Activated CD8-positive, alpha-beta memory T cell treated with anti-CD3 and anti-CD28 coated beads for 36 hours (primary cell): Measurements from ENCODE around the gene MAPK8. TPM values are rescaled to one million over a fixed set of nuclear protein-coding genes. Genes with fewer than 3 reads are reported as not detected.

ENCODE experiments used
- CTCF ChIA-PET: fragments of 350-600 bp; sonication (Branson Sonifier 250); formaldehyde crosslinking; loops from one replicate; lab custom pipeline; 2021; ENCODE audit warnings: antibody characterized with exemption; lab: Charles Lee
- POLR2A ChIA-PET: fragments of 350-600 bp; sonication (Branson Sonifier 250); formaldehyde crosslinking; loops from one replicate; lab custom pipeline; 2021; ENCODE audit warnings: antibody characterized with exemption; lab: Charles Lee
- total RNA-seq, 2 experiments: library from RNA; stranded (reverse); gene quantifications; one replicate each; pipeline ENCODE4 v1.2.3, GENCODE V29; 2021

Gene MAPK8
- total RNA-seq, 2 experiments from 2014 or later = 46.0 to 48.0 TPM

GRCh38 chr10:48478469-48478868 lies 172.0 kb downstream of the MAPK8 start:
- POLR2A ChIA-PET = no interaction called here
- CTCF ChIA-PET = no interaction called here

GRCh38 chr10:48478980-48479811 lies 172.7 kb downstream of the MAPK8 start:
- POLR2A ChIA-PET = no interaction called here
- CTCF ChIA-PET = no interaction called here

- ChIA-PET CTCF (no interaction called here), POLR2A (no interaction called here)
Observed at GRCh38 chr10:48480397-48481374, 174.2 kb downstream of the MAPK8 start.

- ChIA-PET POLR2A (no interaction called here), CTCF (no interaction called here)
Observed at GRCh38 chr10:48481385-48481784, 174.9 kb downstream of the MAPK8 start.

- ChIA-PET CTCF (no interaction called here), POLR2A (no interaction called here)
Observed at GRCh38 chr10:48482207-48482606, 175.7 kb downstream of the MAPK8 start.

- POLR2A ChIA-PET = no interaction called here
- CTCF ChIA-PET = no interaction called here
Observed at GRCh38 chr10:48484911-48485310, 178.4 kb downstream of the MAPK8 start.

GRCh38 chr10:48485711-48486110 lies 179.2 kb downstream of the MAPK8 start:
- ChIA-PET POLR2A (no interaction called here), CTCF (no interaction called here)

- CTCF ChIA-PET = no interaction called here
- POLR2A ChIA-PET = no interaction called here
Observed at GRCh38 chr10:48487244-48487643, 180.8 kb downstream of the MAPK8 start.

Other genes starting within 250 kb of the MAPK8 start
- not detected for gene FRMPD2, start 32.0 kb upstream of the MAPK8 start, total RNA-seq